Stimulated activated CD4-positive, alpha-beta T cell treated with anti-CD3 and anti-CD28 coated beads, Interleukin-2, amount 100 ng/mL, for 4 hours (primary cell): ENCODE data around the gene SYNGR3.
A peak's percentile ranks its signal among the peaks of the same experiment; 100 is the strongest.

Experiments
- DNase-seq: peaks from one replicate; pipeline ENCODE4 v3.0.0-alpha.2; 2020; ENCODE audit warnings: low read depth

SYNGR3 gene

DNA sequence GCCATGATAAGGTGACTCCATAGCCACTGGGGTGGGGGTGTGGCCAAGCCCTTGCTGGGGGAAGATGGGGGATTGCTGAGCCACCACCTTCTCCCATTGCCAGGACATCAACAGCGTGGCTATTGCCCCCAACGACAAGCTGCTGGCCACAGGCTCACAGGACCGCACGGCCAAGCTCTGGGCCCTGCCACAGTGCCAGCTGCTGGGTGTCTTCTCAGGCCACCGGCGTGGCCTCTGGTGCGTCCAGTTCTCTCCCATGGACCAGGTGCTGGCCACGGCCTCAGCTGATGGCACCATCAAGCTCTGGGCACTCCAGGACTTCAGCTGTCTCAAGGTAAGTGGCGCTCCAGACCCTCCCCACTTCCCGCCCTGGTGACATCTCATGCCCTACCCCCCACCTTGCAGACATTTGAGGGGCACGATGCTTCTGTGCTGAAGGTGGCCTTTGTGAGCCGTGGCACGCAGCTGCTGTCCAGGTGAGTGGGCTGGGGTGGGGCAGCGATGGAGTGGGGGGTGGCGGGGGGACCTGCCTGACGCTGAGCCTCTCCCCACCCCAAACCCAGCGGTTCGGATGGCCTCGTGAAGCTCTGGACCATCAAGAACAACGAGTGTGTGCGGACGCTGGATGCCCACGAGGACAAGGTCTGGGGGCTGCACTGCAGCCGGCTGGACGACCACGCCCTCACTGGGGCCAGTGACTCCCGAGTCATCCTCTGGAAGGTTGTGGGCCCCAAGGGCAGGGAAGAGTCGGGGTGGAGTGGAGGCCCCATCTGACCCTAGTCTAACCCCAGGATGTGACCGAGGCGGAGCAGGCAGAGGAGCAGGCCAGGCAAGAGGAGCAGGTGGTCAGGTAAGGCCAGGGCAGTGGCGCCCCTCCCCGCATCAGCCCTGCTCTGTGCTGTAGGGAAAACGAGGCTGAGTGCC, 12.6 kb upstream of the SYNGR3 start:
- DNase-seq, result no peak

- DNase-seq, result no peak
Measured at GRCh38 chr16:1977875-1978268, 11.9 kb upstream of the SYNGR3 start.

GRCh38 chr16:1978476-1979120, 11.2 kb upstream of the SYNGR3 start:
- DNase-seq, result no peak

DNA sequence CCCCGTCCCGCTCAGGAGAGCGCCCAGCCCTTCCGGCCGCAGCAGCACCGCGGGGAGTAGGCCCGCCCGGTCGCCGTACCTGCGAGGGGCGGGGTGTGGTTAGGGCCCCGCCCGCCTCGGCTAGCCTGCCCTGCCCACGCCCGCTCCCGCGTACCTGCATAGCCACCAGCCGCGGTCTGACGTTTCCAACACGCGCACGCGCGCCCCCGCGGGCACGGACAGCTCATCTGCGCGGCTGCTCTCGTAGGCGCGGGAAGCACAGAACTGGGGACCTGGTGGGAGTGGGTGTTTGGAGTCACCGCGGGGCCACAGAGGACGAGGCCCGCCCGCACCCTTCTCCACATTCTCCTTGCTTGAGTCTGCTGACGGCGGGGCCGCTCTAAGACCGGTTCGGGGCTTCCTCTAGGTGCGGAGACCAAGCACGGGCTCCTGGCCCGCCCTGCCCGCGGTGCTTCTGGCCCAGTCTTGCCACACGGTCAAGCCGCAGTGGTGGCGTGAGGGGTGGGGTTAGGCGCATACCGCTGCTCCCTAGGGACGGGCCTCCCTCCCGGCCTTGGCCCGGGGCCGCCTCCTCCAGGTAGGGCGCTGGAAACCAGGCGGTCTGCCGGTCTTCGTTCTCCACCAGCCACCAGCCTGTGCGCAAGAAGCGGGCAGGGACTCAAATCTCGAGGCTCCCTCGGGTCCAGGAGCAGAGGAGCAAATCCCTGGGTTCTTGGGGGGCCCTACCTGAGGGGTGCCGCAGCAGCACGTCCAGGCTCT, 10.3 kb upstream of the SYNGR3 start:
- peak; percentile 56 for DNase-seq

GRCh38 chr16:1980030-1980769, 9.6 kb upstream of the SYNGR3 start:
- no peak for DNase-seq

DNA sequence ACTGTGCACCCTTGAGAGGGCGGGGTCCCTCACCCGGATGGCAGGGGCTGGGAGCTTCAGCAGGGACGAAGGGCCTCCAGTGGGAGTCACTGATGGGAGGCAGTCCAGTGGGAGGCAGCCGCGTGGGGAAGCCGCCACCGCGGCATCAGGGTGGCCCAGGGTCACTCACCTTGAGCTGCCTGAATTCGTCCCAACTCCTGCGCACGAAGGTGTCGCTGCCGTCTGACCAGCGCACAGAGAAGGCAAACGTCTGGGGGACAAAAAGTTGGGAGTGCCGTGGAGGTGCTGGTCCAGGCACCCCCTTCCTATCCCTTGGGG, 9.0 kb upstream of the SYNGR3 start:
- DNase-seq, result no peak

- DNase-seq, result no peak
Measured at GRCh38 chr16:1981398-1981836, 8.4 kb upstream of the SYNGR3 start, which contains the start of gene NOXO1. NOXO1 (minus strand) TSS chr16:1981469; CDS start chr16:1981179, 290 bp downstream.

DNA sequence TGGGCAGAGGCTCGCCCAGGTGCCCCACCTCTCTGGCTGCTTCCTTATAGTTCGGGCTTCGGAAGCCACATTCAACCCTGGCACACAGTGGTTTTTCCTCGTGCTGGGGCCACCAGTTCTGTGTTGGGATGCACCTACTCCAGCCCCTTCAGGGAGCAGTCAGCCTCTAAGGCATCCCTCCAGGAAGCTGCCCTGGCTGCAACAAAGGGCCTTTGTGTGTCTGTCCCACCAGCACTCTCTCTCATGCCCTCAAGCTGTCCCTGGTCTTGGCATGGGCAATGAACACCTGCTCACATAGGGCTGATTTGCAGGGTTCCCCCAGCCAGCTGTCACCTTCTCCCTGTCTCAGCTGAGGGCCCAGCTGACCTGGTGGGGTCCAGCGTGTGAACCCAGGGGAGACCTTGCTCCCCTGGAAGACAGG, 7.7 kb upstream of the SYNGR3 start:
- DNase-seq, result no peak

DNA sequence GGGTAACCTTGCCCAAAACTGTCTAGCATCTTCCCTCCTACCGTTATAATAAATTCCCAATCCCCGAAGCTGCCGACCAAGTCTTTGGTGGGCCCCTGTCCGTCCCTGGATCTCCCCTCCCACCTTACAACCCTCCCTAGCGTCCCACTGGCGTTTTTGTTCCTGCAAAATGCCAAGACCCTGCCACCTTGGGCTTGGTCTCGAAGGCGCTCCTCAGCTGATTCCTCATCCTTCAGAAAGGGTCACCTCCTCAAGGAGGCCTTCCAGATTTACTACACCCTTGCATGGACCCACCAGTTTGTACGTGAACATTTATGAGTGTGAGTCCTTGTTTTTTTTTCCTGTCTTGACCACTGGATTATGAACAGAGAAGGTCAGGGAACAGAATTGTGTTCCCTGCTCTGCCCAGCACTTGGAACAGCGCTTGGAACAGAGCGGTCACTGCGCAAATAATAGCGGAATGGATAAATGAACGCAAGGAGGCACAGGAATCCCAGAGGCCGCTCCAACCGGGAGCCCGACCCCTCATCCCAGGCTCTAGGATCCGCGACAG, 6.7 kb upstream of the SYNGR3 start:
- no peak for DNase-seq

GRCh38 chr16:1983544-1984346, 6.0 kb upstream of the SYNGR3 start, which contains the start of gene GFER:
GFER (plus strand) TSS chr16:1984193; CDS start chr16:1984219, 26 bp downstream.
- DNase-seq, result no peak

DNA sequence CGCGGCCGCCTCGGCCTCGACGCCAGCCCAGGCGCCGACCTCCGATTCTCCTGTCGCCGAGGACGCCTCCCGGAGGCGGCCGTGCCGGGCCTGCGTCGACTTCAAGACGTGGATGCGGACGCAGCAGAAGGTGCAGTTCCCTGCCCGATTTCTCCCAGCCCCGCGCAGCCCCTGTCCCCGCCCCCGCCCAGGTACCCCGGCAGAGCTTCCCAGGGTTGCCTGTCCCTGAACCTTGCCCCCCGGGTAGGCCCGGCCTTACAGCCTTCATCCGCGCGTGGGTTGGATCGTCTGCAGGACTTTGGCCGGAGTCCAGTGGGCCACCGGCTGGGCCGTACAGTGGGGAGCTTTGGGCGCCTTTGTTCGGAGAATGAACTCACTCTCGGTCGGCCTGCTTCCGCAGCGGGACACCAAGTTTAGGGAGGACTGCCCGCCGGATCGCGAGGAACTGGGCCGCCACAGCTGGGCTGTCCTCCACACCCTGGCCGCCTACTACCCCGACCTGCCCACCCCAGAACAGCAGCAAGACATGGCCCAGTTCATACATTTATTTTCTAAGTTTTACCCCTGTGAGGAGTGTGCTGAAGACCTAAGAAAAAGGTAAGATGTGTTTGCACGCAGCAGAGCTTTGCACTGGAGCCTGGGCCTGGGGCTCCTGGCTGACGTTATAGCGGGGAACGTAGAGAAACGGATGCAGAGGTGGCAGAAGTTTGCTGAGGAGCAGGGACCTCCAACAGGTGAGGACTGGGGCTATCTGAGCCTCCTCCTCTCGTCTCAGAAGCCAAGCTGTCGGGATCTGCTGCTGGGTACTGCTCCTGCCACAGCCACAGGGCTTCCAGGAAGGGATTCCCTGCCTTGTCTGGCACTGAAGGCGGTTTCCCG, 5.2 kb upstream of the SYNGR3 start:
- DNase-seq, result no peak

GRCh38 chr16:1985466-1986150, 4.2 kb upstream of the SYNGR3 start:
- DNase-seq, result no peak

GRCh38 chr16:1987198-1987597, 2.6 kb upstream of the SYNGR3 start:
- no peak for DNase-seq

DNA sequence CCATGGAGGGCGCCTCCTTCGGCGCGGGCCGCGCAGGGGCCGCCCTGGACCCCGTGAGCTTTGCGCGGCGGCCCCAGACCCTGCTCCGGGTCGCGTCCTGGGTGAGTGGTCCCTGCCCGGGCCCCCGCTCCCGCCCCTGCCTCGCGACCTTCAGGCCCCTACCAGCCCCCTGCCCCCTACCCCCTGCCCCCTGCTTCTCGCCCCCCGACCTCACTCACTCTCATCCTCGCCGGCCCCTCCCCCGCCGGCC, 256 bp downstream of the SYNGR3 start:
- DNase-seq, result no peak

DNA sequence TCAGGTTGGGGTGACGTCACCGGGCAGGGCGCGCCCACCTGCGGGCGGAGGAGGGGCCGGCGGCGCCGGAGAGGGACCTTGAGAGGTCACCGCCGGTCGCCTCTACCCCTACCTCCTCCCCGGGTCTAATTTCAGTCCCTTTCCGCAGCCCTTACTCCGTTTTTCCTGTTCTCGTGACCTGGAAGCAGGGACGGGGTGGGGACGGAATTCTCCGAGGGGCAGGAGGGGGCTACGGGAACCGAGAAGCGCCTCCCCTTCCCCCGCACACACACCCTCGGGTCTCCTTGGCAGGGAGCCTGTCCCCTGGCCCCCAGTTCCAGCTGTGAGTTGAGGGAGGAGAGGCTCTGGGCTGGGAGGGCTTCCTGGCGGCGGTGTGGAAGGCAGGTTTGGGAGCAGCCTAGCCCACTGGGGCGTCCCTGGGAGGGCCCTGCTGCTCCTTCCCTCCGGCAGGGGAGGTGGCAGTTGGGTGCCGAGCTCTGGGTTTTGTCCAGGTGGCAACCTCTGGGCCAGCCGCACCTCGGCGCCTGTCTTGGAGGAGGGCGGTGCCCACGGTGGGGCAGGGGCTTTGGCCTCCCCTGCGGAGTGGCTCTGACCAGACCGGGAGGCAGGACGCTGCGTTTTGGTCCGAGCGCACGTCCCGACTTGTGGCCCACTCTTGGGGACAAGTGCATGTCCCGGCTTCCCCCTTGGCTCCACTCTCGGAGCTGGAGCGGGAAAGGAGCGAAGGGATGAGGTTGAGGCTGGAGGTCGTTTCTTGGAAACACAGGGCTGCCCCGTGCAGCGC, 773 bp downstream of the SYNGR3 start:
- no peak for DNase-seq

- no peak for DNase-seq
Measured at GRCh38 chr16:1991135-1991551, 1.4 kb downstream of the SYNGR3 start.

- no peak for DNase-seq
Measured at GRCh38 chr16:1991588-1991947, 1.8 kb downstream of the SYNGR3 start.

DNA sequence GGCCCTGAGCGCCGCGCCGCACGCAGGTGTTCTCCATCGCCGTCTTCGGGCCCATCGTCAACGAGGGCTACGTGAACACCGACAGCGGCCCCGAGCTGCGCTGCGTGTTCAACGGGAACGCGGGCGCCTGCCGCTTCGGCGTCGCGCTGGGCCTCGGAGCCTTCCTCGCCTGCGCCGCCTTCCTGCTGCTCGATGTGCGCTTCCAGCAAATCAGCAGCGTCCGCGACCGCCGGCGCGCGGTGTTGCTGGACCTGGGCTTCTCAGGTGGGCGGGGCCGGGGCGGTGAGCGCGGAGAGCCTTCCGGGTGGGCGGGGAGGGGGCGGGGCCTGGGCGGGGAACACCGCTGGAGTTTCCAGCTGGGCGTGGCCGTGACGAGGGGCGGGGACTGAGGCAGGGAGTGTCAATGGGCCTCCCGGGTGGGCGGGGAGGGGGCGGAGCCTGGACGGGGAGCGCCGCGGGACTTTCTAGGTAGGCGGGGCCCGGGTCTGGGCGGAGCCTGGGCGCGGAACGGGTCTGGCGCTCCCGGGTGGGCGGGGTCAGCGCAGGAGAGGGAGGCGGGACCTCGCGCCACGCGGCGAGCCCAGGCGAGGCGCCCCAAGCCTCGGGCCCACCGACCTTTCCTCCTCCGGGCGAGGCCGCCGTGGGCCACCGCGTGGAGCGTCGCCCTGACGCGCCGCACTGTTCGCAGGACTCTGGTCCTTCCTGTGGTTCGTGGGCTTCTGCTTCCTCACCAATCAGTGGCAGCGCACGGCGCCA, 2.4 kb downstream of the SYNGR3 start:
- DNase-seq, result peak; percentile 99
